ENCODE measurements around the gene INPP5J. TPM values are rescaled to one million over a fixed set of nuclear protein-coding genes. Genes with fewer than 3 reads are reported as not detected.
"Not testable (repeated sequence)": the region's sequence is repeated elsewhere in the genome, so short reads cannot be mapped to it uniquely, and the experiment has no call there.

The INPP5J gene
- total RNA-seq, 2 experiments from 2014 or later: 0.14 TPM; not detected in 1

DNA sequence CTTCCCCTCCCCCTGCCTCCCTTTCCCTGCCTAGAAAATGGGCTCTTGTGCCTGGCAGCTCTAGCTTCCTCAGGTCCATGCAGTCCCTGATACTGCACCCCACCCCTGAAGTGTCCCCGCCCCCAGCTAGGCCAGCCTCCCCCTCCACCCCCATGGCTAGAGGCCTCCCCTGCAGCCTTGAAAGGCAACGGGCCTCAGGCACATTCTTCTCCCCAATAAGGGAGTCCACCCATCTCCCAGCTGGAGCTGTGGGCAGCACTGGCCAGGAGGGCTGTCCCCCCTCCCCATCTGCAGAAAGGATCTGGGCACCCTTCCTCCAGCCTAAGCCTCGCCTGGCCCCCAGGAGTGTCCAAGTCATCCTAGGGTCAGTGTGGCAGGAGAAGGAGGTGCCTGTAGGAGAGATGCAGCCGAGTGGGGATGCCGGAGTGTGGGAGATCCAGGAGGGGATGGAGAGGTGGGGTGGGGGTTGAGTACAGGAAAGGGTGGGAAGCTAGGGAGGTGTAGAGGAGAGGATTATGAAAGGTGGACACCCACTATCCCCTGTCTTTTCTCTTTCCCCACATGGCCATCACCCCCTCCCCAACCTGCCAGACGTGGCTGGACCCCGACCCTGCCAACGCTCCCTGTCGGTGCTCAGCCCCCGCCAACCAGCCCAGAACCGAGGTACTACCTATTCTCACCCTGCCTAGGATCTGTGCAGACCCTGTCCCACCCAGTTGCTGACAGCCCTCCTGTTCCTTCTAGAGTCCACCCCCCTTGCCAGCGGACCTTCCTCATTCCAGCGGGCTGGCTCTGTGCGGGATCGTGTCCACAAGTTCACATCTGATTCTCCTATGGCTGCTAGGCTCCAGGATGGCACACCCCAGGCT, 32.3 kb upstream of the INPP5J start:
- no peak overlapping the region for H3K4me3 Mint-ChIP-seq
- ATAC-seq (no peak), DNase-seq (no peak)
- CTCF ChIA-PET: interaction anchor here (0.7 to 2.6 kb wide), 2 partner anchors 8 to 11 kb away, joined by 4 to 9 read pairs; partner anchors contain the start of gene SMTN
- H3K4me1 Mint-ChIP-seq: no peaks in the 10 kb centered on the region
- H3K36me3 Mint-ChIP-seq: no peaks in the 10 kb centered on the region
- no peak overlapping the region for H3K27ac Mint-ChIP-seq
- no peaks in the 10 kb centered on the region for H3K9me3 Mint-ChIP-seq (ENCODE audit: low read depth)
- H3K27me3 Mint-ChIP-seq: no peaks in the 10 kb centered on the region

DNA sequence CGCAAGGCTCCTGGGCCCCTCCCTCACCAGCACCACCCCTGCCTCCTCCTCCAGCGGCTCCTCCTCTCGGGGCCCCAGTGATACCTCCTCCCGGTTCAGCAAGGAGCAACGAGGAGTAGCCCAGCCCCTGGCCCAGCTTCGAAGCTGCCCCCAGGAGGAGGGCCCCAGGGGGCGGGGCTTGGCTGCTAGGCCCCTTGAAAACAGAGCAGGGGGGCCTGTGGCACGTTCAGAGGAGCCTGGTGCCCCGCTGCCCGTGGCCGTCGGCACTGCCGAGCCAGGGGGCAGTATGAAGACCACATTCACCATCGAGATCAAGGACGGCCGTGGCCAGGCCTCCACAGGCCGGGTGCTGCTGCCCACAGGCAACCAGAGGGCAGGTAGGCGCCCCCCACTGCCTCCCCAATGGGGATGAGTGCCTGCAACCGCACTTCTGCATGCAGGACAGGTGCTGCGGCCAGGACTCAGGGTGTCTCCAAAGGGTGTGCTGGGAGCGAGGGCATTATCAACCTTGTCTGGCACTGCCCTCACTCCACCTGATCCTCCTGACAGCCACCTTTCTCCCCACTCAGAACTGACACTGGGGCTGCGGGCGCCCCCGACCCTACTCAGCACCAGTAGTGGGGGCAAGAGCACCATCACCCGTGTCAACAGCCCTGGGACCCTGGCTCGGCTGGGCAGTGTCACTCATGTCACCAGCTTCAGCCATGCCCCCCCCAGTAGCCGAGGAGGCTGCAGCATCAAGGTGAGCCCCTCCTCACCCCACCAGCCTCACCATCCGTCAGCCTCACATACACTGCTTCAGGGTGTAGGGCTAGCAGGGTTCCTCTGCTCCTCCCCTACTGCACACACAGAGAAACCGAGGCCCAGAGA, 31.4 kb upstream of the INPP5J start:
- H3K36me3 Mint-ChIP-seq: no peaks in the 10 kb centered on the region
- H3K4me1 Mint-ChIP-seq: no peaks in the 10 kb centered on the region
- no peak for ATAC-seq
- DNase-seq: no peak
- H3K27me3 Mint-ChIP-seq: no peaks in the 10 kb centered on the region
- no peak overlapping the region for H3K4me3 Mint-ChIP-seq
- no peaks in the 10 kb centered on the region for H3K9me3 Mint-ChIP-seq (ENCODE audit: low read depth)
- H3K27ac Mint-ChIP-seq: no peak overlapping the region
- CTCF ChIA-PET: interaction anchor here (0.7 to 2.1 kb wide), 2 partner anchors 9 kb away, joined by 4 to 6 read pairs; no protein-coding TSS in a partner anchor

- Mint-ChIP-seq H3K4me1 (no peaks in the 10 kb centered on the region), H3K36me3 (peaks cover 3% of the 10 kb centered on the region), H3K9me3 (ENCODE audit: low read depth) (no peaks in the 10 kb centered on the region), H3K27me3 (no peaks in the 10 kb centered on the region), H3K4me3 (no peak overlapping the region), H3K27ac (no peak overlapping the region)
- DNase-seq: no peak
- CTCF ChIA-PET: interaction anchor here (2.1 kb wide), 1 partner anchor 10 kb away, joined by 6 read pairs; no protein-coding TSS in a partner anchor
- no peak for ATAC-seq
These were observed 30.6 kb upstream of the INPP5J start for GRCh38 chr22:31092161-31092560.

- Mint-ChIP-seq H3K27ac (no peak overlapping the region), H3K9me3 (ENCODE audit: low read depth) (no peaks in the 10 kb centered on the region), H3K4me3 (no peak overlapping the region), H3K36me3 (peaks cover 3% of the 10 kb centered on the region), H3K4me1 (no peaks in the 10 kb centered on the region), H3K27me3 (no peaks in the 10 kb centered on the region)
- no peak for DNase-seq
- no peak for ATAC-seq
- CTCF ChIA-PET: interaction anchor here (0.9 to 2.1 kb wide), 3 partner anchors 11 to 14 kb away, joined by 3 to 6 read pairs (median 3); partner anchors contain the start of genes SELENOM and SMTN
These were observed 29.5 kb upstream of the INPP5J start for GRCh38 chr22:31093086-31093850.

DNA sequence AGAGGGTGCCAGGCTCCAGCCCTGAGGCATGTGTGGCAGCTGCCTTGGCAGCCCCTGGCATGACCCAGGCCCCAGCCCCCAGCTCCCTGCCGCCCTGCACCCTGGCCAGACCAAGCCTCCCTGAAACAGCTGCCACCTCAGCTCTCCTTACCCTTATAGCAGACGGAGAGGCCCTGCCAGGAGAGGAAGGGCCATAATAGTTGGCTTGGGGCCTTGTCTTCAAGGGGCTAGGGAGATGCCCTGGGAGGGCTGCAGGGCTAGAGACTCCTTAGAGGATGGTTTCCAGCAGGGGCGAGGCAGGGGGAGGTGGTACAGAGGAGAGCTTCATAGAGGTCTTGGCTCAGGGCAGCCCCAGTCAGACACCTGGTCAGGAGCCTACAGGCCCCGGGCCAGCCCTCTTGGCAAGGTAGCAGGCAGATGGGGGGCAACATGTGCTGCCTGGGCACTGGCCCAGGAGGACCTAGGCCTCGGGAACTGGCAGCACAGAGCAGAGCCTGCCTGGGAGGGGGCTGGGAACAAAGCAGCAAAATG, 28.7 kb upstream of the INPP5J start:
- no peaks in the 10 kb centered on the region for H3K4me1 Mint-ChIP-seq
- no peaks in the 10 kb centered on the region for H3K9me3 Mint-ChIP-seq (ENCODE audit: low read depth)
- CTCF ChIA-PET: interaction anchor here (0.9 to 1.3 kb wide), 3 partner anchors 13 to 14 kb away, joined by 3 read pairs; partner anchors contain the start of genes SELENOM and SMTN
- peaks cover 3% of the 10 kb centered on the region for H3K36me3 Mint-ChIP-seq
- ATAC-seq (no peak), DNase-seq (no peak)
- H3K27me3 Mint-ChIP-seq: no peaks in the 10 kb centered on the region
- no peak overlapping the region for H3K4me3 Mint-ChIP-seq
- H3K27ac Mint-ChIP-seq: no peak overlapping the region

DNA sequence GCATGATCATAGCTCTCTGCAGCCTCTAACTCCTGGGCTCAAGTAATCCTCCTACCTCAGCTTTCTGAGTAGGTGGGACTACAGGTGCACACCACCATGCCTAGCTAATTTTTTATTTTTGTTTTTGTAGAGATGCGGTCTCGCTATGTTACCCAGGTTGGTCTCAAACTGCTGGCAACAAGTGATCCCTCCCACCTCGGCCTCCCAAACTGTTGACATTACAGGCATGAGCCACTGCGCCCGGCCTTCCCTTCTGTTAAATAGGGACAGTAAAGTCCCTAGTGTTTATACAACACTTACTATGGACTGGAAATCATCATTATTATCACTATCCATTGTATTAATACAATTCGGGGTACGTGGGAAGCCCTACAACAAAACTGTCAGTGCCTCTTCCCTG, 28.0 kb upstream of the INPP5J start:
- CTCF ChIA-PET: interaction anchor here (1.0 kb wide), 1 partner anchor 13 kb away, joined by 3 read pairs; no protein-coding TSS in a partner anchor
- no peak overlapping the region for H3K27ac Mint-ChIP-seq
- H3K9me3 Mint-ChIP-seq (ENCODE audit: low read depth): no peaks in the 10 kb centered on the region
- ATAC-seq (no peak), DNase-seq (no peak)
- no peaks in the 10 kb centered on the region for H3K27me3 Mint-ChIP-seq
- H3K4me1 Mint-ChIP-seq: no peaks in the 10 kb centered on the region
- H3K36me3 Mint-ChIP-seq: peaks cover 3% of the 10 kb centered on the region
- H3K4me3 Mint-ChIP-seq: no peak overlapping the region

DNA sequence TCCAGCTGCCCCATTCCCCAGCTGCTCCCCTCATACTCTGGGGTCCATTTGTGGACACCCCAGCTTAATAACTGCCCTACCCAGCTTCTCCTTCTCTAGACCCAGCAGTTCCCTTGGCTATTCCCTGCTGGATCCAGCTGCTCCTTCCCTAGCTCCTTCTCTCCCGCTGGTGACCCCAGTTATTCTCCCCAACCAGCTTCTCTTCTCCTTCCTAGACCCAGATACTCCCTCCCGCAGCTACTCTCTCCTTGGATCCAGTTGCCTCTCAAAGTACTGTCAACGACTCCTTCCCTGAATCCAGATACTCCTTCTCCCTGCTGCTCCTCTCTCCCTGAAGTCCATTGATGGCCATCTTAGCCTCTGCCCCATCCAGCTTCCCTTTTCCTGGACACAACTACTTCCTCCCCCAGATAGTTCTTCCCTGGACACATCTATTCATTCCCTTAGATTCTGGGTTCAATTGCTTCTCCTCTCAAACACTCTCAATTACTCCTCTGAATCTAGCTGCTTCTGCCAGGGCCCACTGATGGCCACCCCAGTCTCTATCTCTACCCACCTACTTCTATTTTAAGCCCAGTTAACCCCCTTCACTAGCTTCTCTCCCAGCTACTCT, 27.0 kb upstream of the INPP5J start:
- no peaks in the 10 kb centered on the region for H3K4me1 Mint-ChIP-seq
- H3K9me3 Mint-ChIP-seq (ENCODE audit: low read depth): no peaks in the 10 kb centered on the region
- H3K27ac Mint-ChIP-seq: no peak overlapping the region
- peaks cover 3% of the 10 kb centered on the region for H3K36me3 Mint-ChIP-seq
- no peaks in the 10 kb centered on the region for H3K27me3 Mint-ChIP-seq
- DNase-seq: no peak
- CTCF ChIA-PET: interaction anchor here (0.7 to 1.7 kb wide), 2 partner anchors 11 to 53 kb away, joined by 3 to 10 read pairs; no protein-coding TSS in a partner anchor
- no peak overlapping the region for H3K4me3 Mint-ChIP-seq
- ATAC-seq: no peak

DNA sequence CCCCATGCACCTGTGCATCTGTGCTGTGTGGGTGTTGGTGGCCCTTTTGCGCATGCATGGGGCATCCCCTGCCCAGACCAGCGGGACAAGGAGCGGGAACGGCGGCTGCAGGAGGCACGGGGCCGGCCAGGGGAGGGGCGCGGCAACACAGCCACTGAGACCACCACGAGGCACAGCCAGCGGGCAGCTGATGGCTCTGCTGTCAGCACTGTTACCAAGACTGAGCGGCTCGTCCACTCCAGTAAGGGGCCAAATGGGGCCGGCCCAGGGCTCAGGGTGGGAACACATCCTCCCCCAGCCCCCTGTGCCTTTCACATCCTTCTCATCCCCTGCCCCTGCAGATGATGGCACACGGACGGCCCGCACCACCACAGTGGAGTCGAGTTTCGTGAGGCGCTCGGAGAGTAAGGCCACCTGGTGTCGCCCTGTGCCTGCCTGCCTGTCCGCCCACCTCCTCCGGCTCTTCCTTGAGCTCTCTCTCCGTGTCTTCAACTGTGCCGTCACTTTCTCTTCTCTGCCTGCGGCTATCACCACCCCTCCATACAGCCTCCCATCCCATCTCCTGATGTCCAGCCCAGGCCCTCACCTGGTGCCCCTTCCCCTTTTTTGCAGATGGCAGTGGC, 26.0 kb upstream of the INPP5J start:
- no peak overlapping the region for H3K4me3 Mint-ChIP-seq
- H3K27me3 Mint-ChIP-seq: no peaks in the 10 kb centered on the region
- DNase-seq (no peak), ATAC-seq (no peak)
- CTCF ChIA-PET: interaction anchor here (1.7 kb wide), 1 partner anchor 12 kb away, joined by 10 read pairs; no protein-coding TSS in a partner anchor
- H3K36me3 Mint-ChIP-seq: peaks cover 3% of the 10 kb centered on the region
- no peaks in the 10 kb centered on the region for H3K9me3 Mint-ChIP-seq (ENCODE audit: low read depth)
- H3K4me1 Mint-ChIP-seq: no peaks in the 10 kb centered on the region
- no peak overlapping the region for H3K27ac Mint-ChIP-seq

DNA sequence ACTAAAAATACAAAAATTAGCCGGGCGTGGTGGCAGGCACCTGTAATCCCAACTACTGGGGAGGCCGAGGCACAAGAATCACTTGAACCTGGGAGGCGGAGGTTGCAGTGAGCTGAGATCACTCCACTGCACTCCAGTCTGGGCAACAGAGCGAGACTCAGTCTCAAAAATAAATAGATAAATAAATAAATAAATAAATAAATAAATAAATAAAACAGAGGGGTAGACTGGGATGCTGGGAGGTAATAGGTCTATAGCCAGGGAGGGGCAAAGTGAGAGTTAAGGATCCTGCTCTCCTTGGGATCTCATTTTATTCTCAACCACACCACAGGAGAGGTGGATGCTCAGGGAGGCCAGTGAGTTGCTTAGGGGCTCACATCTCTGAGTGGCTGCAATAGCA, 25.2 kb upstream of the INPP5J start:
- H3K4me3 Mint-ChIP-seq; H3K27me3 Mint-ChIP-seq; CTCF ChIA-PET; H3K4me1 Mint-ChIP-seq; H3K9me3 Mint-ChIP-seq (ENCODE audit: low read depth); DNase-seq; H3K27ac Mint-ChIP-seq; ATAC-seq; H3K36me3 Mint-ChIP-seq: not testable (repeated sequence)

- ATAC-seq (no peak), DNase-seq (no peak)
- Mint-ChIP-seq H3K27me3 (no peaks in the 10 kb centered on the region), H3K4me3 (no peak overlapping the region), H3K36me3 (peaks cover 3% of the 10 kb centered on the region), H3K27ac (no peak overlapping the region), H3K9me3 (ENCODE audit: low read depth) (no peaks in the 10 kb centered on the region), H3K4me1 (no peaks in the 10 kb centered on the region)
- CTCF ChIA-PET: interaction anchor here (1.3 to 1.4 kb wide), 2 partner anchors 9 to 13 kb away, joined by 3 to 5 read pairs; no protein-coding TSS in a partner anchor
These were observed 24.7 kb upstream of the INPP5J start for GRCh38 chr22:31097941-31098631.

- CTCF ChIA-PET: interaction anchor here (1.3 to 1.4 kb wide), 2 partner anchors 10 to 14 kb away, joined by 3 to 5 read pairs; no protein-coding TSS in a partner anchor
- H3K4me3 Mint-ChIP-seq: no peak overlapping the region
- no peak overlapping the region for H3K27ac Mint-ChIP-seq
- H3K27me3 Mint-ChIP-seq: no peaks in the 10 kb centered on the region
- no peaks in the 10 kb centered on the region for H3K4me1 Mint-ChIP-seq
- DNase-seq: no peak
- no peak for ATAC-seq
- H3K9me3 Mint-ChIP-seq (ENCODE audit: low read depth): no peaks in the 10 kb centered on the region
- peaks cover 3% of the 10 kb centered on the region for H3K36me3 Mint-ChIP-seq
These were observed 24.1 kb upstream of the INPP5J start for GRCh38 chr22:31098632-31099110.
